GM12878 (cell line): ENCODE results near the gene COX4I2. TPM values are rescaled to one million over a fixed set of nuclear protein-coding genes. Genes with fewer than 3 reads are reported as not detected.

Experiments used
- ATAC-seq: fragments of 200-7000 bp; cut with Tn5 transposase; 3 replicates; pipeline ENCODE4 v1.9.1; 2020; ENCODE audit warnings: mild to moderate bottlenecking, moderate library complexity
- BruUV-seq: library from RNA; stranded (reverse); fragments of 400-500 nt; replicated peaks from 2 replicates; lab custom pipeline; 2021; lab: Mats Ljungman, UMichigan
- CTCF ChIA-PET: fragments of 300-600 bp; sonication (Branson Sonifier 250); formaldehyde crosslinking; extraction: SDS; loops from one replicate; lab custom pipeline; 2021; ENCODE audit warnings: inconsistent platforms; lab: Yijun Ruan, JAX
- POLR2A ChIA-PET: fragments of 350-600 bp; formaldehyde crosslinking; extraction: SDS; loops from one replicate; lab custom pipeline; 2021; ENCODE audit warnings: inconsistent platforms; lab: Charles Lee
- RAD21 ChIA-PET: fragments of 300-600 bp; sonication (Branson Sonifier 250); formaldehyde crosslinking; loops from one replicate; lab custom pipeline; 2023; ENCODE audit warnings: antibody characterized with exemption; ENCODE audit not compliant: unreplicated experiment; lab: Charles Lee
- SMC1A ChIA-PET: fragments of 300-600 bp; sonication (Branson Sonifier 250); formaldehyde crosslinking; loops from one replicate; lab custom pipeline; 2023; ENCODE audit not compliant: unreplicated experiment, uncharacterized antibody; lab: Charles Lee
- DNase-seq: peaks from one replicate; pipeline ENCODE4 v3.0.0-alpha.2; 2011; ENCODE audit warnings: low read depth, low spot score
- FAIRE-seq: peaks from 3 replicates; lab custom pipeline; 2011; peaks lifted over from hg19 to GRCh38; lab: Jason Lieb, UNC
- H2AFZ ChIP-seq: 2 replicates; pipeline ENCODE4 v1.6.0; 2011; ENCODE audit warnings: low read depth, low read length, control low read depth; ENCODE audit not compliant: control insufficient read depth
- H3K27ac ChIP-seq: 2 replicates; pipeline ENCODE4 v1.5.1; 2011; ENCODE audit warnings: control low read depth; ENCODE audit not compliant: control insufficient read depth, insufficient read depth
- H3K27me3 ChIP-seq, 2 experiments: replicated peaks in 1 of 2; 2 replicates each; pipeline versions ENCODE4 v1.6.0 to v1.6.1; 2011; ENCODE audit warnings: low read length in 1 of 2; ENCODE audit not compliant: control insufficient read depth in 2 of 2, insufficient read depth in 2 of 2
- H3K36me3 ChIP-seq, 2 experiments: 2 replicates each; pipeline ENCODE4 v1.5.1; 2011; ENCODE audit warnings: low read length in 1 of 2; ENCODE audit not compliant: control insufficient read depth in 2 of 2, insufficient read depth in 2 of 2
- H3K4me1 ChIP-seq: 2 replicates; pipeline ENCODE4 v1.6.1; 2011; ENCODE audit warnings: mild to moderate bottlenecking, low read length, moderate library complexity, mixed read lengths; ENCODE audit not compliant: control insufficient read depth, insufficient read depth
- H3K4me2 ChIP-seq: 2 replicates; pipeline ENCODE4 v1.6.0; 2011; ENCODE audit warnings: control low read depth; ENCODE audit not compliant: control insufficient read depth, insufficient read depth
- H3K4me3 ChIP-seq: fragments of 200-600 bp; sonication (generic); 2 replicates; pipeline ENCODE4 v1.5.1; 2016
- H3K79me2 ChIP-seq: 2 replicates; pipeline ENCODE4 v1.6.0; 2011; ENCODE audit warnings: low read length; ENCODE audit not compliant: control insufficient read depth, insufficient read depth
- H3K9ac ChIP-seq: 2 replicates; pipeline ENCODE4 v1.8.0; 2011; ENCODE audit warnings: low read length, control low read depth, mixed read lengths; ENCODE audit not compliant: control insufficient read depth, insufficient read depth
- H3K9me3 ChIP-seq: replicated peaks from 3 replicates; pipeline ENCODE4 v1.5.1; 2011; ENCODE audit warnings: mild to moderate bottlenecking, low read length; ENCODE audit not compliant: control insufficient read depth, insufficient read depth
- H4K20me1 ChIP-seq: 2 replicates; pipeline ENCODE4 v1.6.0; 2011; ENCODE audit not compliant: control insufficient read depth, insufficient read depth
- JUNB ChIP-seq: IDR thresholded peaks from 2 replicates; pipeline ENCODE4 v1.6.1; 2016; ENCODE audit warnings: antibody characterized with exemption, mild to moderate bottlenecking
- JUND ChIP-seq: IDR thresholded peaks from 2 replicates; pipeline ENCODE4 v1.6.1; 2012; ENCODE audit warnings: low read depth, mild to moderate bottlenecking, low read length, improper control_type of control experiment, moderate library complexity
- NR2C1 ChIP-seq: fragments of 450-650 bp; IDR thresholded peaks from 2 replicates; pipeline ENCODE4 v1.6.1; 2017; ENCODE audit warnings: antibody characterized with exemption, mild to moderate bottlenecking, moderate library complexity
- STAT3 ChIP-seq: IDR thresholded peaks from 2 replicates; pipeline ENCODE4 v1.6.1; 2011; ENCODE audit warnings: low read depth, low read length, improper control_type of control experiment
- YY1 ChIP-seq: IDR thresholded peaks from 2 replicates; pipeline ENCODE4 v1.6.1; 2011; ENCODE audit warnings: low read depth, mild to moderate bottlenecking, low read length
- ZZZ3 ChIP-seq: IDR thresholded peaks from 2 replicates; pipeline ENCODE4 v1.6.1; 2011; ENCODE audit warnings: low read depth; ENCODE audit not compliant: control insufficient read depth, insufficient read length
- WGBS: methylation state at CpG from one replicate; pipeline ENCODE4 v1.1.6; 2016; ENCODE audit warnings: low lambda C conversion rate; ENCODE audit not compliant: insufficient replicate concordance, insufficient coverage; ENCODE audit errors: missing lambda C conversion rate; 5-methylcytosine and 5-hydroxymethylcytosine counted together
- in situ Hi-C: fragments of 300-500 bp; cut with MboI; formaldehyde crosslinking; loops from 9 replicates; pipeline ENCODE4 v1.14.3; 2018; ENCODE audit warnings: mixed read lengths
- intact Hi-C: fragments of 100-400 bp; cut with micrococcal nuclease; formaldehyde crosslinking; loops from one replicate; pipeline ENCODE4 v1.14.2; 2022; ENCODE audit not compliant: unreplicated experiment
- polyA plus RNA-seq, 11 experiments: library from polyadenylated mRNA; depleted of rRNA in 4 of 11; unstranded in 6 of 11; stranded (reverse) in 5 of 11; fragments of >200 nt; fragmentation: Nextera tagmentation in 4 of 11; fragmentation: Illumina TruSeq in 1 of 11; extraction: Ambion mirVana in 4 of 11; extraction: Trizol in 1 of 11; gene quantifications; 1 replicate in 1 of 11; 2 replicates in 10 of 11; pipeline versions ENCODE4 v1.2.1 to v1.2.3, GENCODE V29; 2011 to 2016; ENCODE audit warnings: inconsistent platforms in 2 of 11, missing spikeins in 2 of 11, low read depth in 1 of 11
- total RNA-seq, 4 experiments: library from RNA; depleted of rRNA in 3 of 4; stranded (reverse); fragments of >200 nt in 3 of 4; fragmentation: Illumina TruSeq in 1 of 4; extraction: Trizol in 1 of 4; gene quantifications; 2 replicates each; pipeline versions ENCODE4 v1.2.1 to v1.2.3, GENCODE V29; 2013 to 2021
- TF ChIP-seq, protein P1 (sequence below): IDR thresholded peaks from 2 replicates; pipeline ENCODE4 v1.6.1; 2011; ENCODE audit warnings: borderline replicate concordance, low read depth, mild to moderate bottlenecking, moderate library complexity, mixed read lengths, low read length; ENCODE audit not compliant: insufficient read depth; ENCODE audit errors: extremely low read length

COX4I2 gene
- total and polyA plus RNA-seq, 10 of the 15 experiments (the other 5 are each of a cell fraction or from before 2014, with no cell fraction given): not detected

- H3K27me3 ChIP-seq: no peaks in the 10 kb centered on the region
- ATAC-seq: no peak
- intact Hi-C loops (no loop called here), in situ Hi-C loops (no loop called here)
- no peak for DNase-seq
- CTCF ChIA-PET: interaction anchor here (1.4 to 6.7 kb wide), 2 partner anchors 26 to 33 kb away, joined by 4 to 52 read pairs; no protein-coding TSS in a partner anchor
- H3K79me2 ChIP-seq: peaks cover 39% of the 10 kb centered on the region
- TF ChIP-seq NR2C1 (no peak), JUNB (no peak), ZZZ3 (no peak), STAT3 (no peak), YY1 (no peak), JUND (no peak)
- TF ChIP-seq, protein P1, sequence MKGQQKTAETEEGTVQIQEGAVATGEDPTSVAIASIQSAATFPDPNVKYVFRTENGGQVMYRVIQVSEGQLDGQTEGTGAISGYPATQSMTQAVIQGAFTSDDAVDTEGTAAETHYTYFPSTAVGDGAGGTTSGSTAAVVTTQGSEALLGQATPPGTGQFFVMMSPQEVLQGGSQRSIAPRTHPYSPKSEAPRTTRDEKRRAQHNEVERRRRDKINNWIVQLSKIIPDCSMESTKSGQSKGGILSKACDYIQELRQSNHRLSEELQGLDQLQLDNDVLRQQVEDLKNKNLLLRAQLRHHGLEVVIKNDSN: no peak
- no peak overlapping the region for H3K9ac ChIP-seq
- no TSS peak for BruUV-seq
- H4K20me1 ChIP-seq: no peaks in the 10 kb centered on the region
- H3K9me3 ChIP-seq: no peaks in the 10 kb centered on the region
- H3K36me3 ChIP-seq: peaks cover 5 to 22% of the 10 kb centered on the region in 2 experiments; a peak in 3 of 4 replicates
- WGBS: 96% methylated on average over 3 of the region's 3 CpGs
- RAD21 ChIA-PET: interaction anchor here (0.7 to 4.5 kb wide), 4 partner anchors 11 to 58 kb away, joined by 3 to 63 read pairs (median 4); partner anchors contain the start of gene BCL2L1
- no peak overlapping the region for H2AFZ ChIP-seq
- peaks cover 40% of the 10 kb centered on the region for H3K4me1 ChIP-seq
- no peak for FAIRE-seq
- POLR2A ChIA-PET: interaction anchor here (0.7 to 0.9 kb wide), 3 partner anchors 11 to 26 kb away, joined by 3 to 8 read pairs (median 5); no protein-coding TSS in a partner anchor
- no peak overlapping the region for H3K4me2 ChIP-seq
- H3K27ac ChIP-seq: no peak overlapping the region
- SMC1A ChIA-PET: interaction anchor here (0.6 to 1.3 kb wide), 4 partner anchors 11 to 34 kb away, joined by 3 to 5 read pairs (median 3); no protein-coding TSS in a partner anchor
- no peak overlapping the region for H3K4me3 ChIP-seq
These were observed 50.1 kb downstream of the COX4I2 start for GRCh38 chr20:31687777-31688176.
